Endothelial cell of coronary artery (primary cell): ENCODE data around the gene PSMD13. TPM values are rescaled to one million over a fixed set of nuclear protein-coding genes. Genes with fewer than 3 reads are reported as not detected.

Source experiments
- total RNA-seq: library from RNA; depleted of rRNA; stranded (reverse); fragments of >200 nt; gene quantifications from 2 replicates; pipeline ENCODE4 v1.2.3, GENCODE V29; 2014

PSMD13 gene
- 223 and 325 TPM in 2 replicates for total RNA-seq

GRCh38 chr11:236774-237767 is at the start of gene PSMD13:
PSMD13 (plus strand) TSS chr11:236976; CDS start chr11:237050, 74 bp downstream.

DNA sequence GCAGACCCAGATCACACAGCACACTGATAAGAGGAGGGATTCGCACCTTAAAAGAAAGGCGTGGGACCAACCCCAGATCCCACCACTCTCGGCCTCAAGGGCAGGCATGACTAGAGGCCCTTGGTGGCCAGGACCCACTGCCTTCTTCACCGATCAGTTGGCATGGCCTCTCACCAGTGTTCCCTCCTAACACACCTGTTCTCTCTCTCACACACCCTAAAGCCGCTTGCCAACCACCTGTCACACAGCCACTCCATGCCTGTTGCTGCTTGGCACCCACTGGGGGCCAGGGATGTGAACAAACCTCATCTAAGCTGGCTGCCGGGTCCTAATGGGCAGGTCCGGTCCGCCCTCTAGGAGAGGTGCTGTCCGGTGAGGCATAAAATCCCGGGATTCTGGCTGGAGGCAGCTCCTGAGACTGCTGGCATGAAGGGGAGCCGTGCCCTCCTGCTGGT is 44.1 kb upstream of the PSMD13 start, which contains the start of gene SCGB1C1:
Gene SCGB1C1 (plus strand): TSS at position 405 of the 455 bp plus-strand sequence. CDS start 22 bp downstream, at position 427.

DNA sequence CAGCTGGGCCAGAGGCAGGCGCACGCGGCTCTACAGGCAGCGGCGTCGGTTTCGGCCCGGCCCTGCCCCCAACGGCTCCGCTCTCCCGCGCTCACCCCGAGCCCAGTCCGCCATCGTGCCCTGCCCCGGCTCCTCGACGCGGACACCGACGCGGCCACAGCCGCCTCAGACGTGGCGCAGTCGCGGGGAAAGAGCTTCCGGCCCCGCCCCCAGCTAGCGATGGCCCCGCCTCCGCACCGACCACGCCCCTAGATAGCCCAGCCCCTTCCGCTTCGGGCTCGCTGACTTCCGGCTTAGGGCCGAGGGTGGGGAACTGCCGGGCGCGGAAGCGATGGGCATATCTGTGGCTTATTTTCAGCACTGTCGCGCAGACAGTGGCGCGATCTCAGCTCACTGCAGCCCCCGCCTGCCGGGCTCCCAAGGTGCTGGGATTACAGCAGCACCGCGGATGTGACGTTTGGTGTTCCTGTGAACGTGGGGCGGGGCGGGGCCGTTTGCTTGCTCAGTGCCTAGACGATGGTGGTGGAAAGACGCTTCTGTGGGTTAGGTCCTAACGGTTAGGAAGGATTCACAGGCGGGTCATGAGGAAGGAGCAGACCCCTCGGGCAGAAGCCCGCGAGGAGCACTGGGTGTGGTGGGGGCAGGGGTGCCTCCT is 29.4 kb upstream of the PSMD13 start, which contains the start of the genes BET1L and RIC8A:
Gene BET1L (minus strand): TSS at position 192 of the 655 bp plus-strand sequence. CDS start 78 bp downstream, at position 114.
Gene RIC8A (plus strand): TSS at position 501 of the 655 bp plus-strand sequence. CDS start 1,147 bp downstream, outside the sequence.

GRCh38 chr11:235997-236773 is 591 bp upstream of the PSMD13 start, which contains the start of gene SIRT3:
SIRT3 (minus strand) TSS chr11:236342; CDS start chr11:236328, 14 bp downstream.

GRCh38 chr11:278001-278951 is 41.5 kb downstream of the PSMD13 start, which contains the start of gene NLRP6:
NLRP6 (plus strand) TSS chr11:278407; CDS start chr11:278570, 163 bp downstream.

GRCh38 chr11:288478-289397 is 52.0 kb downstream of the PSMD13 start, which contains the start of gene PGGHG:
PGGHG (plus strand) TSS chr11:289126; CDS start chr11:289817, 691 bp downstream.

DNA sequence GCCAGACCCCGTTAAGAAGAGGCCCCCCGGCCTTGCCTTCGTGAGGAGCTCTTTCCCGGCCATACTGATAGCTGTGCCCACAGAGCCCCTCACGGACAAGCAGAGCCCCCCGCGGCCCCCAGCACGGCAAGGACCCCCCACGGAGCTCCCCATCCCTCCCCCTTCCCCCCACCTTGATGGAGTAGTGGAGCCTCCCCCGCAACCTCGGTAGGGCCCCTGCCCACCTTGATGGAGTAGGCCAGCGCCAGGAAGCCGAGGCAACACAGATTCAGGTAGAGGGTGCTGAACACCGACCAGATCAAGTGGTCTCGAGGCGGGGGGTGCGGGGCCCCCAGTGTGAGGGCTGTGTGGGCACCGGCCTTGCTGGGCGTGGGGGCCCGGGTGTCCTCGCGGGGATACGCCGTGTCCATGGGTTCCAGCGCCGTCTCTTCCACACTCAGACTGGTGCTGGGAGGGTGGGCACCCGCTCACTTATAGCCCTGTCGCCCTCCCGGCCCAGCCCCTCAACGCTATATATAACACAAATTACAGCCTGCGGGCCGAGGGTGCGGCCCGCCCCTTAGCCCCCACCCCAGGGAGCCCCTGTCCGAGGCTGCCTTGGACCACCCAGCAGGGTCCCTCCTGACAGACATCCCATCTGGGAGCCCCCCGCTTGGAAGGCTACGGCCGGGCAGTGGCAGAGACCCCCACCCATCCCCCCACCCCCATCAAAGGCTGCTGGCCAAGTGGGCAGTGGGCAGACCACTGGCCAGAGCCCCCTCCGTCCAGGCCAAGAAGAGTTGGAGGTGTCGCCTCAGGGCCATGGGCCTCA is 62.5 kb downstream of the PSMD13 start, which contains the start of gene IFITM5:
Gene IFITM5 (minus strand): TSS at position 446 of the 811 bp plus-strand sequence. CDS start 36 bp downstream, at position 410.

Other genes starting within 250 kb of the PSMD13 start
- gene SCGB1C1, start 43.9 kb upstream of the PSMD13 start, total RNA-seq = not detected in 2 replicates
- 10.0 and 17.7 TPM in 2 replicates for gene BET1L, start 29.6 kb upstream of the PSMD13 start, total RNA-seq
- gene RIC8A, start 29.3 kb upstream of the PSMD13 start, total RNA-seq = 152 and 204 TPM in 2 replicates
- 4.9 and 6.6 TPM in 2 replicates for gene SIRT3, start 634 bp upstream of the PSMD13 start, total RNA-seq
- not detected in 2 replicates for gene NLRP6, start 41.4 kb downstream of the PSMD13 start, total RNA-seq
- gene PGGHG, start 52.1 kb downstream of the PSMD13 start, total RNA-seq = 7.7 and 18.4 TPM in 2 replicates
- not detected in 2 replicates for gene IFITM5, start 62.5 kb downstream of the PSMD13 start, total RNA-seq
- gene IFITM2, start 70.8 kb downstream of the PSMD13 start, total RNA-seq = 29.3 and 48.9 TPM in 2 replicates
- gene IFITM1, start 77.1 kb downstream of the PSMD13 start, total RNA-seq = 2.1 and 8.3 TPM in 2 replicates
- gene IFITM3, start 83.9 kb downstream of the PSMD13 start, total RNA-seq = 30.3 and 64.5 TPM in 2 replicates
- gene B4GALNT4, start 132.5 kb downstream of the PSMD13 start, total RNA-seq = 2.5 and 4.6 TPM in 2 replicates
- 0.09 and 1.3 TPM in 2 replicates for gene PKP3, start 157.2 kb downstream of the PSMD13 start, total RNA-seq
- gene SIGIRR, start 178.0 kb downstream of the PSMD13 start, total RNA-seq = 28.6 and 35.5 TPM in 2 replicates
- 0.09 TPM in 2 replicates for gene ANO9, start 205.0 kb downstream of the PSMD13 start, total RNA-seq
- 33.9 and 34.7 TPM in 2 replicates for gene PTDSS2, start 213.3 kb downstream of the PSMD13 start, total RNA-seq